Smooth muscle cell of the pulmonary artery (primary cell): ENCODE data around the gene SMIM9. TPM values are rescaled to one million over a fixed set of nuclear protein-coding genes. Genes with fewer than 3 reads are reported as not detected.

Experiments used
- total RNA-seq: library from RNA; depleted of rRNA; stranded (reverse); fragments of >200 nt; gene quantifications from 2 replicates; pipeline ENCODE4 v1.2.3, GENCODE V29; 2014

The SMIM9 gene
- total RNA-seq, result not detected in 2 replicates

GRCh38 chrX:154834562-154834961 lies at the start of gene SMIM9:
Gene SMIM9 (minus strand): TSS chrX:154834662. CDS start chrX:154830856, 3,806 bp downstream.

DNA sequence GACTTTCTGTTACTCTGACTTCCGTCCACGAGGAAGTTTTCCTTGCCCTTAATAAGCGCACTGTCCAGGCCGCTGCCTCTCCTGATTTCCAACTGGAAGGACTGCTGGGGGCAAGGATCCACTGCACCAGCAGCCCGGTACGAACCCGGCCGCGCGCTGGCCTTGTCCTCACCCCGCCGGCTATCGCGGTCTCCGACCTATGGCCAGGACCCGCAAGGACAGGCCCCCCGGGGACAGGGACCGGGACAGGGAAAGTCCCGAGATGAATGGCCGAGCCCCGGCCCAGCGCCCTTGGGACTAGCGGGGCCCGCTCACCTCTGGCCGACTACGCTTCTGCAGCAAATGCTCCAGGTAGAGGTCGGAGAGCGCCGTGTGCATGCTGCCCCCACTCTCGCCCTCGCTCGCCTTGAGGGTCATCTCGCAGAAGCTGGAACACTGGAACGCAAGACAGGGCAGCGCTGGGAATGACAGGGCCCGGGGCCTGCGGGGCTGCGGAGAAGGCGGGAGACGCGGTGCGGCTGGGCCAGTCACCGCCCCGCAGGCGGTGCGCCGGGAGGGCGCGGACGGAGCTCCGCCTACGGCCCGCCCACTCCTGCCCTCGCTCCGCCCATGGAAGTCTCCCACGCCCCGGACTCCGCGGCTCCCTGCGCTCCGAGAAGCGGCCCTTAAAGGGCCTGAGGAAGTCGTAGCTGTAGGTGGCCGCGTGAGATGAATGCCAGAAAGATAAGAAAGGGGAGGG lies 29.3 kb downstream of the SMIM9 start, which contains the start of gene MPP1:
Gene MPP1 (minus strand): TSS at position 529 of the 739 bp plus-strand sequence. CDS start 112 bp downstream, at position 417.

Other genes starting within 250 kb of the SMIM9 start
- not detected in 2 replicates for gene CTAG1A, start 249.5 kb downstream of the SMIM9 start, total RNA-seq
- not detected in 2 replicates for gene CTAG1B, start 215.4 kb downstream of the SMIM9 start, total RNA-seq
- gene CTAG2, start 181.1 kb downstream of the SMIM9 start, total RNA-seq, result not detected in 2 replicates
- 2.7 and 5.4 TPM in 2 replicates for gene GAB3, start 83.6 kb downstream of the SMIM9 start, total RNA-seq
- gene DKC1, start 71.8 kb downstream of the SMIM9 start, total RNA-seq, result 26.2 and 36.0 TPM in 2 replicates
- gene MPP1, start 29.2 kb downstream of the SMIM9 start, total RNA-seq, result 15.9 and 16.4 TPM in 2 replicates
- 4.8 and 6.7 TPM in 2 replicates for gene F8A1, start 51.7 kb upstream of the SMIM9 start, total RNA-seq
- gene F8, start 188.1 kb upstream of the SMIM9 start, total RNA-seq, result 4.0 and 4.8 TPM in 2 replicates
- 46.1 and 59.2 TPM in 2 replicates for gene FUNDC2, start 192.2 kb upstream of the SMIM9 start, total RNA-seq
- gene CMC4, start 236.5 kb upstream of the SMIM9 start, total RNA-seq, result 11.4 and 14.3 TPM in 2 replicates
- gene MTCP1, start 236.5 kb upstream of the SMIM9 start, total RNA-seq, result 6.8 and 9.6 TPM in 2 replicates
- gene BRCC3, start 236.8 kb upstream of the SMIM9 start, total RNA-seq, result 14.3 and 16.1 TPM in 2 replicates